HG03108 (cell line): ENCODE results near the gene THEM5.
"Not testable (repeated sequence)": the region's sequence is repeated elsewhere in the genome, so short reads cannot be mapped to it uniquely, and the experiment has no call there.

Source experiments
- ATAC-seq: cut with Tn5 transposase; IDR thresholded peaks from one replicate; pipeline ENCODE4 v1.9.1; 2021; ENCODE audit warnings: moderate library complexity; ENCODE audit not compliant: unreplicated experiment

THEM5 gene, protein sequence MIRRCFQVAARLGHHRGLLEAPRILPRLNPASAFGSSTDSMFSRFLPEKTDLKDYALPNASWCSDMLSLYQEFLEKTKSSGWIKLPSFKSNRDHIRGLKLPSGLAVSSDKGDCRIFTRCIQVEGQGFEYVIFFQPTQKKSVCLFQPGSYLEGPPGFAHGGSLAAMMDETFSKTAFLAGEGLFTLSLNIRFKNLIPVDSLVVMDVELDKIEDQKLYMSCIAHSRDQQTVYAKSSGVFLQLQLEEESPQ

DNA sequence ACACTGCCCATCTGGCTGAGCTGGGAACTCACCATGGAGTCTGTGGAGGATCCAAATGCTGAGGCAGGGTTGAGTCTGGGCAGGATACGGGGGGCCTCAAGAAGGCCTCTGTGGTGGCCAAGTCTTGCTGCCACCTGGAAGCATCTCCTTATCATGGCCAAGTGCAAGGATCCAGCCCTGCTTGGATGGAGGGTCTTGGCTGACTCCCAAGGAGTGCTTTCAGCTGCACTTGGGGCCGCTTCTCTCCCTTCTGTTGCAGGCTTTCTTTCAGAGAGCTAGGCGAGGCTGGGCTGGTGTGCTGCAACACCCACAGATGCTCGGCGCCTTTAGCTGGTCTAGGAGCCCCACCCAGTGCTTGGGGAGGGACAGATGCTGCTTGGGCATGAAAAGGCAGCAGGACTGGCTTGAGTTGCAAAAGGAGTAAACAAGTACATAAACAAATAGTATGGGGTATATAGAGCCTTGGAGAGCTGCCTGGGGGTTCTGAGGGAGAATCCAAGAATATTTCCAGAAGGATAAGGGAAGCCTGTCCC lies at the start of gene THEM5:
TSS of gene THEM5 (minus strand) at position 302 of the 533 bp plus-strand sequence. CDS start at position 155, 147 bp downstream.
- no peak for ATAC-seq

DNA sequence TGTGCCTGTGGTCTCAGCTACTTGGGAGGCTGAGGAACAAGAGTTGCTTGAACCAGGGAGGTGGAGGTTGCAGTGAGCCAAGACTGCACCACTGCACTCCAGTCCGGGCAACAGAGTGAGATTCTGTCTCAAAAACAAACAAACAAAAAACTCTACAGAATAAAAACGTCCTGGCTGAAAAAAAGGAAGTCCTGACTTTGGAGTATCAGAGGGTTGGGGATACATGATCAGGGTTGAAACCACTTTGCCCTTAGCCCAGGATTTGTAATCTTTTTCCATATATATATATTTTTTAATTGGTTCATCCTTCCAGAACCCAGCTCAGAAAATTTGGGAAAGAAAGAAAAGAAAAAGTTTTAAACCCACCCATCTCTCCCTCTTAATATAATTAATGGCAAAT lies 49.3 kb upstream of the THEM5 start:
- no peak for ATAC-seq

DNA sequence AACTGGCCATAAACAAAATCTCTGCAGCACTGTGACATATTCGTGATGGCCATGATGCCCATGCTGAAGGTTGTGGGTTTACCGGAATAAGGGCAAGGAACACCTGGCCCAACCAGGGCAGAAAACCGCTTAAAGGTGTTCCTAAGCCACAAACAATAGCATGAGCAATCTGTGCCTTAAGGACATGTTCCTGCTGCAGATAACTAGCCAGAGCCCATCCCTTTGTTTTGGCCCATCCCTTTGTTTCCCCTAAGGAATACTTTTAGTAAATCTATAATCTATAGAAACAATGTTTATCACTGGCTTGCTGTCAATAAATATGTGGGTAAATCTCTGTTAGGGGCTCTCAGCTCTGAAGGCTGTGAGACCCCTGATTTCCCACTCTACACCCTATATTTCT lies 47.3 kb upstream of the THEM5 start:
- ATAC-seq = not testable (repeated sequence)

DNA sequence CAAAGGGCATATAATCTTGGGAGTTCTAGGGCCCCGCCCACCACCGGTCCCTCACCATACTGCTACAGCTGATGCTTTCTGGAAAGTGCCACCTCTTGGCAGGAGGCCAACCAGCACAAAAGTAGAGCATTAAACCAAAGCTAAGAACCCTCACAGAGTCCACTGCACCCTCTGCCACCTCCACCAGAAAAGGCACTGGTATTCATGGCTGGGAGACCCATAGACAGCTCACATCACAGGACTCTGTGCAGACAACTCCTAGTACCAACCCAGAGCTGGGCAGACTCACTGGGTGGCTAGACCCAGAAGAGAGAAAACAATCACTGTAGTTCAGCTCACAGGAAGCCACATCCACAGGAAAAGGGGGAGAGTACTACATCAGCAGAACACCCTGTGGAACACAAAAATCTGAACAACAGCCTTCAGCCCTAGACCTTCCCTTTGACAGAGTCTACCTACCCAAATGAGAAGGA lies 45.0 kb upstream of the THEM5 start:
- no peak for ATAC-seq

DNA sequence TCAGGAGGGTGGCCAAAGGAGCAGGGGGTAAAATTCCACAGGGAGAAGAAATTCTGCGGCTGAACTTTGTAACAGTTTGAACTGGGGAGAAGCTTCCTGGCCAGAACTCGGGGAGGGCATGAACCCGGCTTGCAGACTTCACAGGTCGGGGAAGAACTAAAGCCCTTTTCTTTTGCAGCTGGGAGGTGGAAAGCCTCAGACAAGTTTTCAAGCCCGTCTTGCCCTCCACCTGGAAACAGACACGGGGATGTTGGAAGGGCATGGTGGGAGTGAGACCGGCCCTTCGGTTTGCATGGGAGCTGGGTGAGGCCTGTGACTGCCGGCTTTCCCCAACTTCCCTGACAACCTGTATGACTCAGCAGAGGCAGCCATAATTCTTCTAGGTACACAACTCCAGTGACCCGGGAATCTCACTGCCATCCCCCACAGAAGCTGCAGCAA lies 44.5 kb upstream of the THEM5 start:
- no peak for ATAC-seq

DNA sequence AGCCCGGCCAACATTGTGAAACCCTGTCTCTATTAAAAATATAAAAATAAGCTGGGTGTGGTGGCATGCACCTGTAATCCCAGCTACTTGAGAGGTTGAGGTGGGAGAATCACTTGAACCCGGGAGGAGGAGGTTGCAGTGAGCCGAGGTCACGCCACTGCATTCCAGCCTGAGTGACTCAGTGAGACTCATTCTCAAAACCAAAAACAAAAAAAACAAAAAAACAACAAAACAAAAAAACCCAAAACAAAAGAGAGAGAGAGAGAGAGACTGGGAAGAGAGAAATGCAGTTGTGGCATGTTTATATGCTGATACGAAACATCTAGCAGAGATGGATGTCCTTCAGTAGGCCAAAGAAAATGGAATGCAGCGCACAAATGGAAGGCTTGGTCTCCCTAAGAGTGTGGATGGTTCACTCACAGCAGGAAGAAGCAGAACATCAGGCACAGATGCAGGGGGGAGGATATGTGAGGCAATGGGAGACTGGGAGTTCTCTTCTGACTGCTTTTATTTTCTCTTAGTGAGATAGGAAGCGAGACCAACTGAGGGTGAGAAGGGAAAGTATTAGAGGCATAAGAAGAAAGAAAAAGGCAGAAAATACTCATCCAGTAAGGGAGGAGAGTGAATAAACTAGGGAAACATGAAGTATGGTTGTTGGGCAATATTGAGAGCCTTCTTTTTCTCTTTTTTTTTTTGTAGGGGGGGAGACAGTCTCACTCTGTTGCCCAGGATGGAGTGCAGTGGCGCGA lies 39.8 kb upstream of the THEM5 start:
- ATAC-seq = no peak

DNA sequence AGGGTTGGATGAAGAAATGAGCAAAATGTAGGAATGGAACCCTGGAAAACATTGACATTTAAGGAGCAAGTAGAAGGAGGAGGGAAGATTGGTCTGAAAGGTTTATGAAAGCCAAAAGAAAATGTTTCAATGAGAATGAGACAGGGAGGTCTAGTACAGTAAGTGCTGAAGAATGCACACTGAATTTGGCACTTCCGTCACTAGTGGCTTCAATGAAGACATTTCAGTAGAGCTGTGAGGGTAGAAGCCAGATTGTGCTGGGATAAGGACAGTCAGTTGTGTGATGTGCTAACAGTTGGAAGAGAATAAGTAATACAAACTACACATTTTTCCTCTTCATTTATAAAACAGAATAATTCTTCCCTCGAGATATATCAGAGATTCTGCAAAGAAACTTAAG lies 38.7 kb upstream of the THEM5 start:
- ATAC-seq = no peak

DNA sequence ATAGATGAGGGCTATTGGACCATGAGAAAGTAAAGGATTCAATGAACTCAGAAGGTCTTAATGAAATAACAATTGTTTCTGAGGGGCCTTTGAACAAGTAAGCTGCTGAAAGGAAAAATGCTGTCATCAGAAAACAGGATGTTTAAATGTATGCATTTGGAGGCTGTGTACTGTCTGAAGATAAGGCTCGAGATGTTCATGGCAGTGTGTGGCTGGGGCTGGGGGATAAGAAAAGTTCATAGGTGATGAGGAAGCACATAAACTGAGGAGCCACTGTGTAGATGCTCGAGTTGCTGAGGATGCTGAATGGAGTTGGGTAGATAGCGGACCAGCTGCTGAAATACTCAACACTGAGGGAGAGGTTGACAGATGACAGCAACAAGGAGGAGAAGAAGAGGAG lies 38.0 kb upstream of the THEM5 start:
- no peak for ATAC-seq

DNA sequence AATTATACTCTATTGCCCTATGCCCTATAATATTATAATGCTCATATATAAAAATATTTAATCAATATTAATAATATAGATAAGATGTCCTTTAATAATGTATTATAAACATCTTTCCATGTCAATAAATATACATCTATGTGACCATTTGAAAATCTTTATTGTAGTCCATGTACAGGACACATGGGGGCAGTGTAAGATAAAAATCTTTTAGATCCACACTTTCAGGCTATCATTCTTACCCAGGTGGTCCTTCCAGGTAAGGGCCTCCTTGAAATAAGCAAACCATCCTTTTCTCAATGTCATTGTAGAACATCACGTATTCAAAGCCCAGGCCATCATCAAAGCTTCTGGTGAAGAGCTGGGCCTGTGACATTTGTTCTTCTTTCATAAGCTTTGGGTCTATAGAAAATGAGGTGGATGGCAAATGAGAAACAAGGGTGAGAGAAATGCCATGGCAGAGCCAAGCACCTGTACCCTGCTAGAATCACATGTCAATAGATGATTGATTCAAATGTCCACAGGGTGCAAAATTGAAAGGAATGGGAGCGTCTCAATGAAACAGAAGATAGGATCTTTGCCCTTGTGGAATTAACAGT lies 35.6 kb upstream of the THEM5 start:
- no peak for ATAC-seq

DNA sequence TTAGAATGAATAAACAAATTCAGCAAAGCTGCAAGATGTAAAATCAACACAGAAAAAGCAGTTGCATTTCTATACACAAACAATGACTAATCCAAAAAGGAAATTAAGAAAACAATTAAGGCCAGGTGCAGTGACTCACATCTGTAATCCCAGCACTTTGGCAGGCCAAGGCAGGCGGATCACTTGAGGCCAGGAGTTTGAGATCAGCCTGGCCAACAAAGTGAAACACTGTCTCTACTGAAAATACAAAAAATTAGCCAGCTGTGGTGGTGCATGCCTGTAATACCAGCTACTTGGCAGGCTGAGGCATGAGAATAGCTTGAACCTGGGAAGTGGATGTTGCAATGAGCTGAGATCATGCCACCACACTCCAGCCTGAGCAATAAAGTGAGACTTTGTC lies 33.5 kb upstream of the THEM5 start:
- no peak for ATAC-seq

DNA sequence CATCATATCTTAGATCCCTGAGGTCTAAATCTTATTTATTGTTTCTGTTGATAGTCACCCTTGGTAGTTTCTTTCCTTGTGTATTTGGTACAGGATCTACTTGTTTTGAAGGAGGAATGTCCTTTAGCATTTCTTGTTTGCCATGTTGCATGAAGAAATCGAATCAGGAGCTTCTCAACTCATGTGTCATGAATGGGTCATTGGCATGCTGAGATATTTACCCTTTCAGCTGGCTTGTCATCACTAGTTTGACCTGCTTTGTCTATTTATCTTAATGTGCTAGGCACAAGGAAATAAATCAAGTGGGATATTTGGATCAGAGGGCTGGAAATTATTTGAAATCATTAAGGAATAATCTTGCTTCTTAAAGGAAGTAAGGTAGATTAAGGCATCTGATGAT lies 32.0 kb upstream of the THEM5 start:
- ATAC-seq = no peak

DNA sequence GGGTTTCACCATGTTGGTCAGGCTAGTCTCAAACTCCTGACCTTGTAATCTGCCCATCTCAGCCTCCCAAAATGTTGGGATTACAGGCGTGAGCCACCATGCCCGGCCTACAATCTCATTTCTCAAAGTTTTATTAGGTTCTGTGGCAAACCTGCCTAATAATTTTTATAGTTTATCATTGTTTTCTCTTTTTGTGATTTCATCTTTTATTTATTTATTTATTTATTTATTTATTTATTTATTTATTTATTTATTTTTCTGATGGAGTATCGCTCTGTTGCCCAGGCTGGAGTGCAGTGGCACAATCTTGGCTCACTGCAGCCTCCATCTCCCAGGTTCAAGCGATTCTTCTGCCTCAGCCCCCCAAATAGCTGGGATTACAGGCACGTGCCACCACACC lies 31.4 kb upstream of the THEM5 start:
- ATAC-seq = not testable (repeated sequence)

DNA sequence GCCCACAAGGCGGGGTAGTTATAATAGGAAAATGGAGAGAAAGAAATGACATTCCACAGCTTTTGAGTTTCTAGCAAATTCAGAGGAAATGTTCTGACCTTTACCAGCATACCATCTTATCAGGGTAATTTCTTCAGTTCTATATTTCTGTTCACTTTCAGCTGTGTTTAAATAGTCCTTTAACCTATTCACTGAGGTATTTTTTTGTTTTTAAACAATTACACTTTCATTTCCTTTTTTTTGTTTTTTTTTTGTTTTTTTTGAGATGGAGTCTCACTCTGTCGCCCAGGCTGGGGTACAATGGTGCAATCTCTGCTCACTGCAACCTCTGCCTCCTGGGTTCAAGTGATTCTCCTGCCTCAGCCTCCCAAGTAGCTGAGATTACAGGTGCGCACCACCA lies 30.9 kb upstream of the THEM5 start:
- ATAC-seq = not testable (repeated sequence)

DNA sequence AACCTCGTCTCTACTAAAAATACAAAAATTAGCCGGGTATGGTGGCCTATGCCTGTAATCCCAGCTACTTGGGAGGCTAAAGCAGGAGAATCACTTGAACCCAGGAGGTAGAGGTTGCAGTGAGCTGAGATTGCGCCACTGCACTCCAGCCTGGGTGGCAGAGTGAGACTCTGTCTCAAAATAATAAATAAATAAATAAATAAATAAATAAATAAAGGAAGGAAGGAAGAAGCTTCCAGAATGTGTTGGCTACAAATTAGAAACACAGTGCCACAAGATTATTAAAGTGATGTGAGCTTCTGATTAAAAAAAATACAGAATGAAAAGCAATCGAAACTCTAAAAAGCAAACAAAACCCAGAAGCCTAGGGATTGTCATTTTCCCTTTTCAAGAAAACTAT lies 30.4 kb upstream of the THEM5 start:
- ATAC-seq = not testable (repeated sequence)

DNA sequence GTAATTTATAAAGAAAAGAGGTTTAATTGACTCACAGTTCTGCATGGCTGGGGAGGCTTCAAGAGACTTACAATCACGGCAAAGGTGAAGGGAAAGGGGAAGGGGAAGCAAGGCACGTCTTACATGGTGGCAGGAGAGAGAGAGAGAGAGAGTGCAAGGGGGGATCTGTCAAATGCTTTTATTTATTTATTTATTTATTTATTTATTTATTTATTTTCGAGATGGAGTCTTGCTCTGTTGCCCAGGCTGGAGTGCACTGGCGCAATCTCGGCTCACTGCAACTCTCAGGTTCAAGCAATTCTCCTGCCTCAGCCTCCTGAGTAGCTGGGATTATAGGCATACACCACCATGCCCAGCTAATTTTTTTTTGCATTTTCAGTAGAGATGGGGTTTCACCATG lies 29.4 kb upstream of the THEM5 start:
- ATAC-seq = not testable (repeated sequence)

DNA sequence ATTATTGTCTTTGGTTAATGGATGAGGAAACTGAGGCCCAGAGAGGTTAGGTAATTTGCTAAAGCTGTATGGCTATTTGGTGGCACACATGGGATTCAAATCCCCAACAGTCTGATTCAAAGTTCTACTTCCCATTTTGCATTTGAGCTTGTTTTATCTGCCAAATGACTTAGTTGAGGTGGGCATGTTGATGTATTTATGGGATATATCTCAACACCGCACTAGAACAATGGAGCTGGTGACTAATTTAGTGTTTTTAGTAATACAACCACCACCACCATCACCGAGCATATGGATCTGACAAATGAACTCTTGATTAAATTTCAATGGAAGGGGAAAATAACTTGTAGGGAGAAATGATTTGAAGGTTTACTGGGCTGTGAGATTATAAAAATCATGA lies 29.0 kb upstream of the THEM5 start:
- ATAC-seq = no peak

DNA sequence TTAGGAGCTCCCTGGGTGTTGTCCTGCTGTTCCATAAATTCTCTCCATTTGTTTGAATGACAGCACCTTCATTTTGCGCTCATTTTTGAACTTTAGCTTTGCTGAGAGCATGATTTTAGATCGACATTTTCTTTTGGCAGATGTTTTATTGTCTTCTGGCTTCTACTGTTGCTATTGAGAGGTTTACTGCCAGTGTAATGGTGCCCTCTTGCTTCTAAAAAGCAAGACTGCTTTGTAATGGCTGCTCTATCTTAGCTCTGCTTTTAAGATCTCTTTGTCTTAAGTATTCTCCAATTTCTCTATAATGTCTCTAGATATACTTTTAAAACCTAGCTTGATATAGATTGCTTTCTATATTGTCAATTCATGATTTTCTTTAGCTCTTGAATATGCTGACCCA lies 28.0 kb upstream of the THEM5 start:
- ATAC-seq = no peak

DNA sequence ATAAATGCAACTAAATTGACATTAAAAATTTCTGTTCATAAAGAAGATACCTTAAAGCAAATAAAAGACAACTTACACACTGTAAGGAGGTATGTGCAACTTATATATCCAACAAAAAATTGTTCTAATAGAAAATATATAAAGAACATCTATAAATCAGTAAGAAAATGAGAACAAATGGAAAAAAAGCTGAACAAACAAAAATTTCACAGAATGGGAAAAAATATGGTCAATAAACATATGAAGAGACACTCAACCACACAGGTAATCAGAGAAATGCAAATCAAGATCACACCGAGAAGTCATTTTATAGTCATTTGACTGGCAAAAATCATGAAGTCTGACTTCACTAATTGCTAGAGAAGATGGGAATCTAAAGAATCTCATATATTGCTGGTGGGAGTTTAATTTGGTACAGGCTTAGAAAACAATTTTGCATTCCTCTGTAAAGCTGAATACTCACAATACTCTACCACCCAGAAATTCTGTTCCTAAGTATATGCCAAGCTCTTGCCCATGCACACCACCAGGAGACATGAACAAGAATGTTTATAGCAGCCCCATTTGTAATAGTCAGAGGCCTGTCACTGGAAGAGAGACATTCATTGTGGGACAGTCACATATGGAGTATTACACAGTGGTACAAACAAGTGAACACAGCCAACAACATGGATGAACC lies 22.0 kb upstream of the THEM5 start:
- ATAC-seq = no peak

DNA sequence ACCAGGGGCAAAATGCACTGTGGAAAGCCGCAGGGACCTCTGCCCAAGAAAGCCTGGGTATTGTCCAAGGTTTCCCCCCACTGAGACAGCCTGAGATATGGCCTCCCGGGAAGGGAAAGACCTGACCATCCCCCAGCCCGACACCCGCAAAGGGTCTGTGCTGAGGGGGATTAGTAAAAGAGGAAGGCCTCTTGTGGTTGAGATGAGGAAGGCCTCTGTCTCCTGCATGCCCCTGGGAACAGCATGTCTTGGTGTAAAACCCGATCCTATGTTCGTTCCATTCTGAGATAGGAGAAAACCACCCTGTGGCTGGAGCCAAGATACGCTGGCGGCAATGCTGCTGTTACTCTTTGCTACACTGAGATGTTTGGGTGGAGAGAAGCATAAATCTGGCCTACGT lies 19.3 kb upstream of the THEM5 start:
- not testable (repeated sequence) for ATAC-seq

DNA sequence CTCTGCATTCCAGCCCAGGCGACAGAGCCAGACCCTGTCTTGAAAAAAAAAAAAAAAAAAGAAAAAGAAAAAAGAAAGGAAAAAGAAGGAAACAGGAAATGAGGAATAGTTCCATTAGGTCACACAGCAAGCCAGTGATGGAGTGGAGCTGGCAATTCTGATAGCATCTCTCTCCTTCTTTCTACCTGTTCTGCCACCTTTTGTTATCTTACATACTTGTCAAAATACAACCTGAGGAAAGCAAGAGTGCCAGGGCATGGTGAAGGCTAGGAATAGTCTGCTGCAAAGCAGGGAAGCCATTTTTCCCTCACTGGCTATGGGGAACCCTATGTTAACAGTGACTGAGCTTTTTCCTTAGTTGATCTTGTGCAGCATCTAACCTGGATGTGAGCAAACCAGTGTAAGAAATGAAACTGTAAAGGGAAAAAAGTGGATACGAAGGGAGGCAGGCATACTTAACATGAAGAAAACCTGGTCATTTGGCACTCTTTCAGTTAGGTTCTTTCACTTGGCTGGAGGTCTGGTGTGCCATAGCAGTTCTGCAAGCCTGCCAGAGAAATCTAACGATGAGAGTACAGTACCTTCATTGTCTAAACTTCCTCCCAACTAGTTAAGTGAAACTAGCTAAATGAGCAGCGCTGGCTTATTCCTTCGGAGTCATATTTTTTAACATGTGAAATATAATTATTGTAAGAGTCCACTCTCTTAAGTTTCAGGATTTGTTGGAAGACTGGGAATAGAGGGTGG lies 17.9 kb upstream of the THEM5 start:
- no peak for ATAC-seq

DNA sequence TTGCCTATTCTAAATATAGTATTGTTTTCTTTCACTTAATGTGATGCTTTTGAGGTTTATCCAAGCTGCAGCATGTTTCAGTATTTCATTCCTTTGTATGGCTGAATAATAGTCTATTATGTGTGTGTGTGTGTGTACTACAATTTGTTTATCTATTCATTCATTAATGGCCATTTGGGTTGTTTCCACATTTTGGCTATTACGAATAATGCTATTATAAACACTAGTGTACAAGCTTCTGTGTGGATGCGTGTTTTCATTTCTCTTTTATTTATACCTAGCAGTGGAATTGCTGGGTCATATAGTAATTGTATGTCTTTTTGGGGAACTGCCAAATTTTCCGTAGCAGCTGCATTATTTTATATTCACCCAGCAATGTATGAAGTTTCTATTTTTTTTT lies 15.0 kb upstream of the THEM5 start:
- ATAC-seq = no peak
